HG03060 (cell line): ENCODE measurements around the gene ATG2B.

ENCODE experiments used
- ATAC-seq: cut with Tn5 transposase; IDR thresholded peaks from one replicate; pipeline ENCODE4 v1.9.1; 2021; ENCODE audit warnings: low read depth, moderate number of reproducible peaks; ENCODE audit not compliant: unreplicated experiment

ATG2B gene

DNA sequence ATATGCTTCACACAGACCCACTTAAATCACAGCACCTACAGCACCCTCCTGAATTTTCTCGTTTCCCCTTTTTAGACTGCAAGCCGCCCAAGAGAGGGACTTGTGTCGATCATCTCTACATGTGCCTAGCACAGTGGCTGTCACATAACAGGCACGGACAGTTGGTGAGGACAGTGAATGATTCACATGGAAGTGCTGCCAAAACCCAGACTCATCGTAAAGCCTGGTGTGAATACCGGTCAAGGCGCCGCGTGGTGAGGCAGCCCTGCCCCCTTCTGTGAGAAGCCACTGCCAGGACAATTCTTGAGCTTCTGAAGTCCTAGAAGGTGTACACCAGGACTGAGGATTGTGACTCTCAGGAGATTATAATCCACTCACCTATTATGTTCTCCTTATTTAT lies 44.3 kb downstream of the ATG2B start:
- no peak for ATAC-seq

DNA sequence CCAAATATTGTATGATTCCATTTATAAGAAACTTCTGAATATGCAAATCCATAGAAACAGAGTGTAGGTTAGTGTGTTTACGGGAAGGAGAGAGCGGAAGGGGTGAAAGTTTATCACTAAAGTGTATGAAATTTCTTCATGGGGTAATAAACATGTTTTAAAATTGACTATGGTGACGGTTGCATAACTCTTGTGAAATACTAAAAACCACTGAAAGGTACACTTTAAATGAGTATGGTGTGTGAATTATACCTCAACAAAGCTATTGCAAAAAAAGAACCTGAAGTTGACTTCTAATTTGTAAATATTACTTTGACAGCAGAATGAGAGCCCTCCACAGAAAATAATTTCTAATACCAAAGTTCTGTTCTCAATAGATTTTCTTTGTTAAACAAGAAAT lies 47.1 kb downstream of the ATG2B start:
- no peak for ATAC-seq

DNA sequence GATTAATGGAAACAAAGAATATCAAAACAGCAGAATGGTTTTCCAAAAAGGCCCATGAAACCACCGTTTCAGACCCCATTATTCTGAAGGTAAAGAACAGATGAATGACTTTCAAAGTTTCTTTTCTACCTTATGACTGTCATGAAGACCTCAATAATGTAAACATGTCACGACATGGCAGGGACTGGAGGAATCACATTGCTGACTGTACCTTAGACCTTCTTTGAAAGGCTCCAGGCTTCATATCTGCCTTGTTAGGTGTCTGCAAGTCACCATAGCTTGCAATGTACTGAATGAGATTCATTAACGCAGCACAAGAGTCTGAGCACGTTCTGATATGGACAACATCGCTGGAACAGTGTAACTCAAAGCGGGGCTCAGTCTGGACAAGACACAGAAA lies 52.2 kb downstream of the ATG2B start:
- ATAC-seq, result no peak

DNA sequence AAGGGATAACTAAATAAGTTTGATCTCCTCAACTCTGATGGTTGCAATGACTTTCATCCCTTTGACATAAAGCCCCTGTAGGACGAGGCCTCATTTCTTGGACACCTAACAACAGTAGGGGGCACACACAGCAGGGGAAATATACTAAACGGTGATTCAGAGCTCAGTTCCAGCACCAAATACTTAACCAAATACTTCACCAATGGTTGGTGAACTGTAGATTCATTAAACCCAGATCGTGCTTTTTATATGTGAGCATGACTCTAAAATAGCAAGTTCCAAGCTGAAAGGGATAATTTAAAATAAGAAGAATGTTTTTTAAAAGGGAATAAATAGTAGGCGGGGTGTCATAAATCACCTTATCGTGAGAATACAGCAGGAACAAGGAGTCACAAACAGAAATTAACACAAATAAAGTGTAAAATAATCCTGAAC lies 53.2 kb downstream of the ATG2B start:
- ATAC-seq, result no peak

DNA sequence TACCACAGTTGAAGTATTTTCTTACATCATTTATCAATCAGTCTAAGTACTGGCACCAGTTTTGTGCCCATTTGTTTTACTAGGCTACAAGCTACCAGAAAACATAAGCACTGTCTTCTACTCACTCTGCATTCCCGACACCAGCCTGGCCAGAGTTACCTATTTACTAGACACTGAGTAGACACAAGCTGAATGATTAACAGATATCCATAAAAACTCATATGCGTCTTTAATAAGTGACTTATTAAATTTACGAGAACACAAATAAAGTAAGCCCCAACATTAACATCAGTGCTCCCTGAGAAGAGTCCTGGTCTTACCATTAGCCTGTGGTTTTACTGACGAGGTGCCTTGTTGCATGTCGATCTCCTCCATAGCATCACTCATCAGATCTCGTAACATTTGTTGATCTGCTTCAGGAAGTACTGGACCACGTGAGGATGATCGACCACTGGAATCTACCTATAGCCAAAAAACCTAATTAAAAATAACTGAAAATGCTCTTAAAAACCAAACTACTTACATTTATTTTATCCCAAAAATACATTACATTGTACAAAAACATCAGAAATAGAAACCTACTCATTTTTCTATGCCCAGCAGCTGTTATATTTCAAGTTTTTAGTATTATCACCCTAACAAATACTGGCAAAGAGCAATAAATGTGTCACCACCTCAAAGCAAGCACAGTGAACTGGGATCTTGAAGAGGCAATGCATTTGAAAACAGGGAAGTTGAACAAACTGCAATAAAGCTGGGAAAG lies 53.8 kb downstream of the ATG2B start:
- no peak for ATAC-seq

DNA sequence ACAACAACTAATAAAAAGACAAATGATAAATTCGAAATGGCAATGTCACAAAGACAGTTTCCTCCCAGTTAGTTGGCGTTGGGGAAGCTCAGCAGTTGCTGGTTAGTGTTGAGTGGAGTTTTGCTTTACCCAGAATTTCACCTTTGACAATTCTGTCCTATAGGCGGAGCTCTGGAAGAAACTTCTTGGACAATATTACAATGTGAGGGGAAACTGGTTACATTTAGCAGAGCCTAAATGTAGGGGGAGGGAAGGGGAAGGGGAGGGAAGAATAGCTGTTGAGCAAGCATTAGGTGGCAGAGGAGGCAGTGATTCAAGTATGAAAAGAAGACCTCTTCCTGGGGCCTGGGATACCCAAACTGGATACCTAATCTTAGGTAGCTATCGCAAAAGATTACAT lies 55.7 kb downstream of the ATG2B start:
- ATAC-seq, result no peak

DNA sequence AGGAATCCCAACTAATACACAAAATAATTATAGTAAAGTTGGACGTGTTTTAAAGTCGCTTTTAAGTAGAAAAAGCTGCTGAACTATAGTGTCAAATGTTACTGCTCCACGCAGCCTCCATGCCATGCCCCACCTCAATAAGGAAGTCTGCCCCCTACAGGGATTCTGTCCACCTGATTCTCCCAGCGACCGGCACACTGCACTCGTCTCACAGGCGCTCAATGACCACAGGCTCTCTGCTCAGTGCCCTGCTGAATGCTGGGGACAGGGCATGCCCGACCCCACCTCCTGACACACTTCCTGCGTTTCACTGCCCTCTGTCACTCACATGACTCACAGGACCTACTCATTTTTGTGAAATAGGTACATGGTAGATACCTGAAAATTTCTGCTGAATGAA lies 58.2 kb downstream of the ATG2B start:
- ATAC-seq, result no peak

DNA sequence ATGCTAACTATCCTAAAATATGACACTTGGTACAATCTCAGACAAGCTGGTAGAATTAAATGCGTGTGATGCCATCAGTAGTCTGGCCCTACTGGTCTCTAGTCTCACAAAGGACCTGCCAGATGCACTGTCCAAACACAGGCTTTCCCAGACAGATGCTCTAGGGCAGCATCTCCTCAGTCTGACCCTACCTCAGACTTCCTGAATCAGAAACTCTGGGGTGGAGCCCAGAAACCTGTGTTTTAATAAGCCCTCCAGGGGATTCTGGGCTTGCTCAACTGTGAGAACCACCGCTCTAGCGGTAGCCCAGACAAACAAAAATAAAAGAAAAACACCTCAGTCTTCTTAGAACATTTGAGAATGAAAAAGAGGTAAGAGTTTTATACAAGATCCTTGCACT lies 59.2 kb downstream of the ATG2B start:
- ATAC-seq, result no peak

DNA sequence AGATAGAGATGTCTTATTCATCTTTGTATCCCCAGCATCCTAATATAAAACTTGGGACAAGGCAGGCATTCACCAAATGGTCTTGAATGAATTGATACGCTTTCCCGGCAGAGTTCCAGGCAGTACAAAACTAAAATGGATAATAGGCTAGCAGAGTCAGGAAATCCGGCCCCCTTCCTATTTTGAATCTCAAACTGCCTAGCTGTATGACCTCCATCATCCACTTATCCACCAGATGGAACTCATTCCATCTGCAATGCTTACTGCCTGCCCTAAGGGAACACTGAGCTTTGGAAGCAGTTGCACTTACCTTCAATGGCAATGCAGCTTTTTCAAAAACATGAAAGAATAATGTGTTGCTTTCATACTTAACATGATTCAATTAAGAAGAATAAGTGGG lies 63.7 kb downstream of the ATG2B start:
- no peak for ATAC-seq

DNA sequence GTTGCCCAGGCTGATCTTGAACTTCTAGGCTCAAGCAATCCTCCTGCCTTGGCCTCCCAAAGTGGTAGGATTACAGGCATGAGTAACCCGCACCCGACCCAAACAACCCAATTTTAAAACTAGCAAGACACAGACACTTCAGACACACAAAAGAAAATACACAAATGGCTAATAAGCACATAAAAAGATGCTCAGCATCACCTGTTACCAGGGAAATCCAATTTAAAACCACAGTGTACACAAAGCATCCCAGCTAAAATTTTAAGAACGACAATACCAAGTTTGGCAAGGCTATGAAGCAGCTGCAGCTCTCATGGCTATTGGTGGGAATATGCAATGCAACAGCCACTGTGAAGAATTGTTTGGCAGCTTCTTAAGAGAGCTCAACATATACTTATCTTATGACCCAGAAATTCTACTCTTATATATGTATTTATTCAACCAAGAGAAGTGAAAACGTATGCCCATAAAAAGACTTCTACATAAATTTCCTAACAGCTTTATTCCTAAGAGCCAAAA lies 65.1 kb downstream of the ATG2B start:
- ATAC-seq, result no peak

DNA sequence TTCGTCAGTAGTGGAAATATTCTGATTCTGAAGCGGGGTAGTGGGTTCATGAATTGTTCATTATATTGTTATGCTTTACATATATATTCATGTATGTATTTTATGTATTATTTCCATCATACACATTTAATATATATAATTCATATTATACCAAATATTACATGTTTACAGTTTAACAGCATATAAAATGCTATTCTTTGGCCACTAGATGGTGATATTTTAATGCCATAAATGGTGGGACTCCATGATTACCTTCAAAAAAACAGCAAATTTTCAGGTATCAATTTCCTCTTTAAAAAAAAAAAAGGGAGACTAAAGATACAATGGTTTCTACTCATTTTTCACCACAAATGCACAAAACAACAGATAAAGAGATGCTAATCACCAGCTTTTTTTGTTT lies 66.1 kb downstream of the ATG2B start:
- no peak for ATAC-seq

DNA sequence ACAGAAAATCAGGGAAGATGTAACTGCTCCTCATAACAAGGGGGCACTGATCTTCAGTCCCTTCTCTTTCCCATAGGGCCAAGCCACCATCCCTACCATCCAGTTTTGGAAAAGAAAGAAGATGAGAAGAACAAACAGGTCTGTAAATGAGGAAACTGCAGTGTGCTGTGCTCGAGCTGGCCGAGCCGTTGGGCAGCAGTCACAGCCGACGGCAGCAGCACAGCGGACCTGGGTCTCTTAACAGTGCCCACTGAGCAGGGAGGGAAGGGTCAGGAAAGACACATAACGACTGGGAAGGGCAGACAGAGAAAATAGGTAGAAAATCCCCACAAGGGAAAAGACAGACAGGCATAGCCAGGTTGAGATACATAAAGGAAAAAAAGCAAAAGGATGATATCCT lies 68.9 kb downstream of the ATG2B start:
- ATAC-seq, result no peak

DNA sequence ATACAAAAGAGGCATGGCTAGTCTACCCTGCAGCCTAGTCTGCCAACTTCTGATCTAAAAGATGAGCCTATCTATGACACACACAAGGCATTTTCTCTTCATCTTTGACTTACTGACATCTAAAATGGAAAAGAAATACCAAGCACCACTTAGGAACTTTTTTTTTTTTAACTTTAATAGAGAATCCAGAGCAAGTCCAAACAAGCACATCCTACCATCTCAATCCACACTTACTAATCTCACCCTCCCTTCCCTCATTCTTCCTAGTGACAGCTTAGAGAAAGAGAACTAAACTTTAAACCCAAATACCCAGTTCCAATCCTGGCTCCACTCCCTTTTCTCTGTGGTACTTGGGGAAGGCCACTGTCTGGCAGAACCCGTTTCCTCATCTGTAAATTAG lies 75.3 kb downstream of the ATG2B start:
- ATAC-seq, result no peak

DNA sequence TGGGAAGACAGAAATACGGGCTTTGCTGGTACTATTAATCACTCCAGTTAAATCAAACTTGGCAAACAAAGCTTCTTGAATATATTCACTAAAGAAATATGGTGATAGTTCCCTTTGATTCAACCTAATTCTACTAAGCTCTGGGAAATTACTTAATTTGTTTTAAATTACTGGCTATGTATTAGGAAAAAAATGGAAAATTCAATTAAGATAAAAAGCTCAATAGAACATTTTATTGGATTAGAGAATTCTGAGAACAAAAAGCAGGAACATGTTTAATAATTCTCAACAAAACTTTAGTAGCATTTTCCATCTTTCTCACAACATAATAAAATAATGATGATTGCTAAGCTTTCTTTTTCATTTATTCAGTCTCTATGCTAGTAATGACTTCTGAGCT lies 76.9 kb downstream of the ATG2B start:
- no peak for ATAC-seq

DNA sequence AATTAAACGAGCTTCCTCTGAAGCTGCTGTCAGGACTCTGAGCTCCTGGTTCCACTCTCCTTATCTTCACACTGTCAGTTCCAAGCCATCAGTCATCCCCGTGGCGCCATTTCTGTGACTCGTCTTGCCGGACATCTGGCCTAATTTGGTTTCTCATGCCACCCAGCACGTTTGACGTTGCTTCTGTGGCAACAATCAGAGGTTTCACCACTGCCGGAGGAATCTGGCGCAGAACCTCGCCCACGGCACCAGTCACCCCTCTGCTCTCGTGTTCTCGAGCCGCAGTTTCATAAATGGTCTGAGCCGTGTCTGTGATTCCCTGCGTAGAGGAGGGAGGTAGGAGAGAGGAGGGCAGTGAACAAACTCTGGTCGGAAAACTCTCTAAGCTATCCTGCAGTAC lies 77.5 kb downstream of the ATG2B start:
- ATAC-seq, result no peak

DNA sequence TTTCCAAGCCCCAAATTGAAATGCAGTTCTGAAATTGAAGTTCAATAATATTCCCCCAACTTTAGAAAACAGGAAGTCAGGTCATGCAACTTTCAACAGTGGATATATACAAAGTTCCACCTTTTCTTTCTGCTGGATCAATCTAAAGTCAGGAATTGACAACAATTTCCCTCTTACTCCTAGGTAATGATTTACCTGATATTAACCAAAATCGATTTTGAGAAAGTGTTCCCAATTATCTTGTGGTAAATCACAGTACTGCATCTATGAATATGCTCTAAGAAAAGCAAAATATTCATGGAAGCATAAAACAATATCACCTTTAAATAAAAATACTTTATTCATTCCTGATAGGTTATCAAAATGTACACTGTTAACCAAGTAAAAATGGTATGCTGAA lies 78.7 kb downstream of the ATG2B start:
- ATAC-seq, result no peak

DNA sequence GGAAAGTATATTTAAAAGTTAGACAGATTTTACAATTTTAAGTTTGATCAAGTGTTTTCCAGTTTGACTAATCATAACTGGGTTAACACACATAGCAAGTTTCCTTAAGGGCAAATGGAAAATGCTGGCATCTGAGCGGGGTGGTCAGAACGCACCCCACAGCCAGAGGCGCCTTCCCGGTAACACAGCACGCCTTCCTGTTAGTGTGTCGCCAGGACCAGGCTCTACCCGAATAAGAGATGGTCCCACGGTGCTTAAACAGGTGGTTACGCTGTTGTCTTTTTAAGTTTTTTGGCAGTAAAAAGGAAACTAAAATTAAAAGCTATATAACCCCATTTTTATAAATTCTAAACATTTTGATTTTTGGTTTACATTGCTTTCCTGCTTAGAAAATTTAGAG lies 79.1 kb downstream of the ATG2B start:
- no peak for ATAC-seq

DNA sequence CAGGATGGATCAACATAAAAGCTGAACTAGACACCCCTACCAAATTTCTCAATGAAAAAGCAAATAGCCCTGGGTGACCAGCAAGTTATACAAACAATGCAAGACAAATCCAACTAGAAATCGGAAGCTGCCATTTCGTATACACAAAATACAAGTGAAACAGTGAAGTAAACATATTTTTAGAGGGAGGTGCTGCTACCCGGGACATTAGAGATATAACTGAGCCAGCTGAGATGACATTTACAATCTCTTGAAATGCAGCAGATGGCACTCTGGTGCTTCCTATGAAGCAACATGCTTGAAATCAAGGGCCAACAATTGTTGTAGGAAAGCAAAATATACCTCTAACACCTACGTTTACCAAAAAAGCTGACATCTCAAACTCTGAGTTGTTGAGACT lies 81.7 kb downstream of the ATG2B start:
- no peak for ATAC-seq

DNA sequence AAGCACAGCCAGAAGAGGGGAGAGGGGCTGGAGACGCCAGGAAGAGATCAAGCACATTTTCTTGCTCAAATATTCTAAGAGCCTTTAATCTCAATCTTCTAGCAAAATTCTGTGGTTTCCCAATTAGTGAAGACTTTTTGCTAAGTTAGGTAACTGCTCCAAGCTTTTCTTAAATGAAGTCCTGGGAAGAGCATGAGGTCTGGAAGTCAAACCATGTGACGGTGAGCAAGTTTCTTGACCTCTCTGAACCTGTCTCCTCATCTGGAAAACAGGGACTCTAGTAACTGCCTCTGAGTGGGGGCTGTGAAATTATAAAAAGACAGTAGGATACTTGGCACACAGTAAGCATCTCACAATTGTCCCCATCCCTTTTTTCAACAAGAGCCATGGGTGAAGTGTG lies 83.0 kb downstream of the ATG2B start:
- no peak for ATAC-seq

DNA sequence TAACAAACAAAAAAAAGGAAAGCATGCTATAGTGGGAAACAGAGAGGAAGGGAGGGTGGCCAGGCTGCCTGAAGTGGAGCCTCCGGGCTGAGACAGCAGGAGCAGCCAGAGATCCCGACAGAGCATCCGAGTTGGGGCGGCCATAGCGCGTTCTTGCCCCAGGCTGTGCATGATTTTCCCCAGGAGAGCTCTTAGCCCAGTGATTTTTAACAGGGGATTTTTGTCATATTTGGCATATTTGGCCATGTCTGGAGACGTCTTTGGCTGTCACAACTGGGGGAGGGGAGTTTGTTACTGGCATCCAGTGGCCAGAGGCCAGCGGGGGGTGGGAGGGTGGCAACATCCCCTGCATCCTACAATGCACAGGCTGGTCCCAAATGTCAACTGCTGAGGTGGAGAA lies 83.6 kb downstream of the ATG2B start:
- no peak for ATAC-seq

DNA sequence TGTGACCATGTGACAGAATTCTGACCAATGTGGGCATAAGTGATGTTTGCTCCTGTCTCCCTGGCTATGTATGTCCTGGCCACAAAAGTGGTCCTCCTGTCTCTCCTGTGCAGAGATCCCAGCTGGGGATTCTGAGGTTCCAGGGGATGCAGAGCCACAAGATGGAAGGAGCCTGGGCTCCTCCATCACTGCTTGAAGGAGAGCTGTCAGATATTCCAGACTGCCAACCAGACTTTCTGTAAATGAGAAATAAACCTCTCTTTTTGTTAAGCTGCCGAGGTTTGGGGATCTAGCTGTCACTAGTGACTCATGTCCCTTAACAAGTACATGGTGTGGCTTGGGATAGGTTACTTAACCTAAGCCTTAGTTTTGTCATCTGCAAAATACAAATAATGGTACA lies 85.3 kb downstream of the ATG2B start:
- ATAC-seq, result no peak

DNA sequence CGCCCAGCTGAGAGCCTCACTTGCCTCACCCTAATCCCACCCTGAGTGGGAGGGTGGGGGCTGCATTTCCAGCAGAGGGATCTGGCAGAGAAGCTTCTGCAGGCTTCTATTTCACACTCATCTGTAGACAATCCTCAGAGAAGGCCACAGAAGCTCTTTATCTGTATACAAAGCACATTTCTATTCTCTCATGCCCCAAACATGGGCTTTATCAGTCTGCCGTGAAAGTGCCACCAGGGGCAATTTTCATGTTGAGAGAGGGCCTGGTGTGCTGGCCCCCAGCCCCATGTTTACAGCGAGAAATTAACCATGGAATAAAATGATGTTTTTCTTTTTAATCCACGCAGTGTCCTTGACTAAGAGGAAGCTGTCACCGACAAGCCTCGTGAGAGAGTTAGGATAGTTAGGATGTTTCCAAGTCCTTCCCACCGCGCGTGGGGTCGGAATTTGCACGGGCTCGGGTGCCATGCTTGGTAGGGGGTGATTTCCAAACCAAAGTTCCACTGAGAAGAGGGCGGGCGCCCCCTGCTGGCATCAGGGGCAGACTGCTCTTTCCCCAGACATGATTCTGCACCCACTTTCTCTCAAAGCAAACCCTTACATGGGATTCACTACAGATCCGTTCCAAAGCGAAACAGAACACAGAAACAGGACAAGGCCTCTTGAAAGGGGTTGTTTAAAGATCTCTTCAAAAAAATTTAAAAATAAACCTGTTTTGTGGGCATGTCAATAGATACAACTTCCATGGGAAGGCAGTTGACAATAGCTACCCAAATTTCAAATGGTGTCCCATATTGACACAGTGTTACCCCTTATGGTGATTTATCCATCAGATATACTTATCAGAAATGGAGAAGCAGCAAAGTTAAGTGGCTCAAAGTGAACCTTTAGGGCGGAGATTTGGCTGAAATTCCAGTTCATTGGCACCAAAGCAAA lies 87.7 kb downstream of the ATG2B start:
- no peak for ATAC-seq
